Motor neuron (in vitro differentiated cells): ENCODE results near the gene TCP11L2. TPM values are rescaled to one million over a fixed set of nuclear protein-coding genes. Genes with fewer than 3 reads are reported as not detected.
A peak's percentile ranks its signal among the peaks of the same experiment; 100 is the strongest.
"Not testable (repeated sequence)": the region's sequence is repeated elsewhere in the genome, so short reads cannot be mapped to it uniquely, and the experiment has no call there.

Experiments used
- ATAC-seq, 8 experiments: fragments of 200-7000 bp; cut with Tn5 transposase; replicated peaks in 6 of 8; 2 replicates each; pipeline ENCODE4 v1.8.0; 2021; ENCODE audit warnings: mild to moderate bottlenecking in 8 of 8, moderate library complexity in 8 of 8
- H3K27ac ChIP-seq, 2 donors: fragments of 250-450 bp; sonication (Bioruptor Pico); 2 replicates each; pipeline ENCODE4 v1.9.0; 2021; ENCODE audit warnings: antibody characterized with exemption in 2 of 2, mild to moderate bottlenecking in 2 of 2, moderate library complexity in 1 of 2
- H3K4me1 ChIP-seq, 2 donors: fragments of 250-450 bp; sonication (Bioruptor Pico); replicated peaks in 1 of 2; 2 replicates each; pipeline ENCODE4 v1.6.1; 2021; ENCODE audit warnings: antibody characterized with exemption in 2 of 2, mild to moderate bottlenecking in 2 of 2, moderate library complexity in 1 of 2
- H3K4me3 ChIP-seq, 5 donors: fragments of 250-450 bp; sonication (Bioruptor Pico); 2 replicates each; pipeline ENCODE4 v1.9.0; 2021; ENCODE audit warnings: antibody characterized with exemption in 5 of 5, mild to moderate bottlenecking in 5 of 5, moderate library complexity in 4 of 5
- WGBS, 10 experiments: fragments of 450-650 bp; shearing (Covaris generic); methylation state at CpG; one replicate each; pipeline ENCODE4 v1.0.0; 2022; 5-methylcytosine and 5-hydroxymethylcytosine counted together
- in situ Hi-C, 9 experiments: fragments of 400-800 bp; cut with MboI; loops; one replicate each; pipeline ENCODE4 v1.15.0; 2021; ENCODE audit warnings: low sequenced_read_pairs in 9 of 9, low pct_unique_long_range_greater_than_20kb in 2 of 9; ENCODE audit not compliant: unreplicated experiment in 9 of 9
- total RNA-seq, 8 experiments: library from RNA; unstranded; fragments of 300-600 nt; gene quantifications; 2 replicates each; pipeline versions ENCODE4 v1.2.3 to v1.2.4, GENCODE V29; 2022

TCP11L2 gene
- total RNA-seq, 8 experiments from 2014 or later = 6.7 to 43.0 (median 14.2) TPM

DNA sequence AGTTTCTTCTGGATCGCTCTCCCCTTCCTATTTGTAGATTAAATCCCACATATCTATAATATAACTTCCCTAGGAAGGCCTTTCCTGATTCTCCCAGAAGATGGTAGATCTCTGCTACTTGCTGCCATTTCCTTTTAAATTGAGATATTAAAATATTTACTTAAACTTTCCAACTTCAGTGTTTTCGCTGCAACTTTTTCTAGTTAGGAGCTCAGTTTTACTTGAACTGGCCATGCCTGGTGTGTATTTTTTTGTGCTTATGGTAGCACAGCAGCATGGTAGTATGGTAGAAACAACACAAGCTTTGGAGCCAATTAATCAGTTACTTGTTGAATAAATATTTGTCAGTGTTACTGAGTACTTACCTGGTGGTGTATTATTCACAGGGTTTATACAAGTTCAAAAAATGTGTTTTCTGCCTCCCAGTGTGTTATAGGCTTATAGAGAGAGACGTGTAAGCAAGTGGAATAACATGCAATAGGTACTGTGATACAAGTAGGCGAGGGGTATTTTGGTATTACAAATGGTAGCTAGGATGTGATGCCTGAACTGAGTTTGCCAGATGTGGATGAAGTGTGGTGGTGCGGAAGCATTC, 58.0 kb downstream of the TCP11L2 start:
- Histone ChIP-seq H3K4me3 (no peak overlapping the region), H3K4me1 (peaks cover 3 to 4% of the 10 kb centered on the region in 2 donors), H3K27ac (no peak overlapping the region)
- 76 to 100% (median 100%) methylated on average over 1 to 5 of the region's 5 CpGs; no CpG with 5 or more reads in 1 of the 10 experiments for WGBS, 10 experiments
- in situ Hi-C loops = loop anchor here in 2 of 9 experiments (25.0 kb wide), 1 partner anchor 552 kb away; no protein-coding TSS in a partner anchor
- ATAC-seq = no peak

DNA sequence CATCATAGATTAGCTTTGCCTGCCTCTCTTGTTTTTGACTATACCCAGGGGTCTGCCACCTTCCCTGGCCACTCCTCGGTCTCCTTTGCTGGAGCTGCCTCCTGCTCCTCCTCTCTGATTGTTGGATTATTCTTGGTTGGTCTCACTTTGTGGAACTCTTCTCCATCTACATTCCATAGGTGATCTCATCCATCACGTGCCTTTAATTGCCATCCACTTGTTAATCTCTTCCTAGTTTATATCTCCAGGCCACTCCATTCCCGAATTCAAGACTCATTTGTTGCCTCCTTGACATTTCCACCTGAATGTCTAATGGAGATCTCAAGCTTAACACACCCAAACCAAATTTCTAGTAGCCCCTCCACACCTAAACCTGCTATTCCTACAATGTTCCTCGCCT, 60.4 kb downstream of the TCP11L2 start:
- in situ Hi-C loops = loop anchor here in 2 of 9 experiments (25.0 kb wide), 1 partner anchor 549 kb away; no protein-coding TSS in a partner anchor

DNA sequence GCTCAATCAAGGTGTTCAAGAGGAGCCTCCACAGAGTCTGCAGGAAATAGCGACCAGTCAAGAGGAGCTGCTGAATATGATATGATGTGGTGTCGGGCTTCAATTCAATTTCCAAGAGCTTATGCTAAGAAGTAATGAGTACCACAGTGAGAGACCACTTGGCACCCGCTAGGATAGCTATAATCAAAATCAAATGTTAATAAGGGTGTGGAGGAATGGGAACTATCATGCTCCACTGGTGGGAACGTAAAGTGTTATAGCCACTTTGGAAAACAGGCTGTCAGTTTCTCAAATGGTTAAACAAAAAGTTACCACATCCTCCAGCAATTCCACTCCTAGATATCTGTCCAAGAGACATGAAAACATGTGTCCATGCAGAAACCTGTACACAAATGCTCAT, 61.7 kb downstream of the TCP11L2 start:
- no peak overlapping the region for H3K27ac ChIP-seq
- no peaks in the 10 kb centered on the region for H3K4me1 ChIP-seq
- 33 to 100% (median 94%) methylated on average over 1 to 4 of the region's 4 CpGs; no CpG with 5 or more reads in 1 of the 10 experiments for WGBS, 10 experiments
- ATAC-seq = no peak
- in situ Hi-C loops = loop anchor here in 2 of 9 experiments (25.0 kb wide), 1 partner anchor 548 kb away; no protein-coding TSS in a partner anchor
- no peak overlapping the region for H3K4me3 ChIP-seq

More for the DNA sequence above, 60.4 kb downstream of the TCP11L2 start:
- ATAC-seq = no peak
- Histone ChIP-seq H3K4me1 (peaks cover 0 to 3% of the 10 kb centered on the region in 2 donors), H3K27ac (no peak overlapping the region), H3K4me3 (no peak overlapping the region)
- WGBS, 10 experiments = 75 to 100% (median 90%) methylated on average over 1 to 4 of the region's 4 CpGs

DNA sequence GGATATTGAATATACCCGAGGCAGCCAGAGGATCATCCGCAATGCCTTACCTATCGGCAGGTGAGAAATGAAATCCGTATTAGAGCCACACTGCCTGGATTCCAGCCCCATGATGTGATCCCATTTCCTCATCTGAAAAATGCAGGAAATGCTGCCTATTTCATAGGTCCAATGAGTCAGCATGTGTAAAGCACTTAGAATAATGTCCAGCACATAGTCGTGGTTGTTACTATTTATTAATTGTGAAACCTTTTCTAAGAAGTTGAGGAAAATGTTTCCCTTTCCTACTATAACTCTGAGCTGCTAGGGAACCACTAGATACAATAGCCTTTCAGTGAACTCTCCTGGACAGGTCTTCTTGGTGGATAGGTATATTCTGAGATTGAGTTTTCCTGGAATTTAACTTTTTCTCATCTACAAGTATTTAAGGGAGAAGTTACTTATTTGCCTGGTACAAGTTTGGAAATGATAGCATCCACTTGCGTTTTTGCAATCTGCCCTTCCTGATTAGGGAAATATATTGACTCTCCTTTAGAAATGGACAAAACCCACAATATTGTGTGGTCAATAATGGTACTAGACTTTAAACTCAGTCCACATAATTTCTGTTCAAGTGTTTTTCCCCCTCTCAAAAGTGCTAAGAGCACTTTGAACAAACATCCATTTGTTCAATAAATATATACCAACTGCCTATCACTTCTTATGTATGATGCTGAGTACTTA, 67.3 kb downstream of the TCP11L2 start:
- Histone ChIP-seq H3K4me3 (no peak overlapping the region), H3K4me1 (no peaks in the 10 kb centered on the region), H3K27ac (no peak overlapping the region)
- 0 to 100% (median 85%) methylated on average over 1 to 6 of the region's 6 CpGs; no CpG with 5 or more reads in 2 of the 10 experiments for WGBS, 10 experiments
- in situ Hi-C loops = loop anchor here in 2 of 9 experiments (25.0 kb wide), 1 partner anchor 543 kb away; no protein-coding TSS in a partner anchor
- peak in 2 of 8 experiments; percentile 80 to 94 for ATAC-seq

DNA sequence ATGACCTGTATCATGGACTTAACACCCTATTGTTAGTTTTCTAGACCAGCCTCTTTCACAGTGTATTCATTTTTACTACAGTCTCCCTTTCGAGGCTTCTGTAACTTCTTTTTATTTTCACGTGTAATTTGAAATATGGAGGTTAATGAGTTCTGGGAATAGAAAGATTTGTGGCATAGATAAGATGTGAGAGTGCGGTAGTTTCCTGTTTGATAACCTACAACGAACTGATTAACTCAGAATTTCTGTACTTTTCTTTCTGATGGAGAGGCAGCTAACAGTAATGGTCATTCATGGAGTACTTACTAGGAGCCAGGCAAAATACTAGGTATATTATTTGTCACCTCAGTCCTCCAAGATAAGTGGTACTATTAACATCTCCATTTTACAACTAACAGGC, 76.3 kb downstream of the TCP11L2 start:
- Histone ChIP-seq H3K27ac (no peak overlapping the region), H3K4me3 (no peak overlapping the region), H3K4me1 (no peaks in the 10 kb centered on the region)
- in situ Hi-C loops = loop anchor here in 6 of 9 experiments (25.0 kb wide), 3 partner anchors 209 to 534 kb away; partner anchors contain the start of gene RFX4 (in 1 of the 6)
- no peak for ATAC-seq
- WGBS, 10 experiments = 72 to 100% (median 96%) methylated on average over 3 to 4 of the region's 4 CpGs; no CpG with 5 or more reads in 2 of the 10 experiments

DNA sequence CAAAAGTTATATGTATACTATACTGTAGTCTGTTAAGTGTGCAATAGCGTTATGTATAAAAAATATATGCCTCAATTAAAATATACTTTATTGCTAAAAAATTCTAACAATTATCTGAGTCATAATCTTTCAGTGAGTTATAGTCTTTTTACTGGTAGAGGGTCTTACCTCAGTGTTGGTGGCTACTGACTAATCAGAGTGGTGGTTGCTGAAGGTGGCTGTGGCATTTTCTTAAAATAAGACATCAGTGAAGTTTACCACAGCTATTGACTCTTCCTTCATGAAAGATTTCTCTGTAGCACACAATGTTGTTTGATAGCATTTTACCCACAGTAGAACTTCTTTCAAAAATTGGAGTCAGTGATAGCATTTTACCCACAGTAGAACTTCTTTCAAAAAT, 78.4 kb downstream of the TCP11L2 start:
- no peak for ATAC-seq
- Histone ChIP-seq H3K4me3 (no peak overlapping the region), H3K27ac (no peak overlapping the region), H3K4me1 (no peaks in the 10 kb centered on the region)
- WGBS, 10 experiments = 80 to 100% (median 100%) methylated on average over 1 of the region's 1 CpG; no CpG with 5 or more reads in 1 of the 10 experiments
- in situ Hi-C loops = loop anchor here in 7 of 9 experiments (10.0 to 25.0 kb wide), 5 partner anchors 206 to 544 kb away; partner anchors contain the start of gene RFX4 (in 1 of the 7)

DNA sequence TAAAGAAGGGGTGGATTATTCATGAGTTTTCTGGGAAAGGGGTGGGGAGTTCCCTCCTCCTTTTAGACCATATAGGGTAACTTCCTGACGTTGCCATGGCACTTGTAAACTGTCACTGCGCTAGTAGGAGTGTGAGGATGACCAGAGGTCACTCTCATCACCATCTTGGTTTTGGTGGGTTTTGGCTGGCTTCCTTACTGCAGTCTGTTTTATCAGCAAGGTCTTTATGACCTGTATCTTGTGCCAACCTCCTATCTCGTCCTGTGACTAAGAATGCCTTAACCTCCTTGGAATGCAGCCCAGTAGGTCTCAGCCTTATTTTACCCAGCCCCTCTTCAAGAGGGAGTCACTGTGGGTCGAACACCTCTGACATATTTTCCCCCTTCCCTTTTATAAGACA, 79.3 kb downstream of the TCP11L2 start:
- H3K4me1 ChIP-seq, H3K27ac ChIP-seq, H3K4me3 ChIP-seq, ATAC-seq: not testable (repeated sequence)
- in situ Hi-C loops = loop anchor here in 7 of 9 experiments (10.0 to 25.0 kb wide), 5 partner anchors 205 to 543 kb away; partner anchors contain the start of gene RFX4 (in 1 of the 7)
- WGBS, 10 experiments = 60 to 92% (median 85%) methylated on average over 1 to 4 of the region's 4 CpGs; no CpG with 5 or more reads in 4 of the 10 experiments

DNA sequence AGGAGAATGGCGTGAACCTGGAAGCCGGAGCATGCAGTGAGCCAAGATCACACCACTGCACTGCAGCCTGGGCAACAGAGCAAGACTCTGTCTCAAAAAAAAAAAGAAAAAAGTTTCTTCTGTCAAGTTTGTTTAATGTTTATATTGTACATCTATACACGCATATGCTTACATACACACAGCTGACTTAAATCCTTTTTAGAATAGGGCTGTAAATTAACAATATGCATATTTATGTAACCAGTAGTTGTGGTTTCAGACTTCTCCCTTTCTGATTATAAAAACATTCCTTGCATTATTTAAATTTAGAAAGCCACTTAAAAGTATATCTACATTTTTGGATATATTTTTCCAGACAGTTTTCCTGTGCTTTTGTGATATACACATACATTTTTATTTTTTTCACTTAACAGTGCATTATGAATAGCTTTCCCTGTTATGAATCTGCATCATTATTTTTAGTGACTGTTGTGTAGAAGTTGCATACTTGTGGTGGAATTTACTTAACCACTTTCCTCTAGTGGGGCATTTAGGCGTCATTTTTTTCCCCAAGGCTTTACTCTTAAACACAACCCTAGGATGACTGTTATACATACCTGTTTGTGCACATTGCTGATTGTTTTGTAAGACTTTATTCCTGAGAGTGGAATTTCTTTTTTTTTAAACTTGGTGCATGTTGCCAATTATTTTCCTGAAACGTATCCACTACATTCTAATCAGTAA, 84.4 kb downstream of the TCP11L2 start:
- peak in 3 of 8 experiments; percentile 54 to 88 (median 72) for ATAC-seq
- no peak overlapping the region for H3K27ac ChIP-seq
- no peak overlapping the region for H3K4me3 ChIP-seq
- peaks cover 0 to 16% of the 10 kb centered on the region in 2 donors for H3K4me1 ChIP-seq
- 5 to 100% (median 86%) methylated on average over 2 to 5 of the region's 5 CpGs; no CpG with 5 or more reads in 1 of the 10 experiments for WGBS, 10 experiments
- in situ Hi-C loops = loop anchor here in 7 of 9 experiments (10.0 to 25.0 kb wide), 5 partner anchors 200 to 538 kb away; partner anchors contain the start of gene RFX4 (in 1 of the 7)

DNA sequence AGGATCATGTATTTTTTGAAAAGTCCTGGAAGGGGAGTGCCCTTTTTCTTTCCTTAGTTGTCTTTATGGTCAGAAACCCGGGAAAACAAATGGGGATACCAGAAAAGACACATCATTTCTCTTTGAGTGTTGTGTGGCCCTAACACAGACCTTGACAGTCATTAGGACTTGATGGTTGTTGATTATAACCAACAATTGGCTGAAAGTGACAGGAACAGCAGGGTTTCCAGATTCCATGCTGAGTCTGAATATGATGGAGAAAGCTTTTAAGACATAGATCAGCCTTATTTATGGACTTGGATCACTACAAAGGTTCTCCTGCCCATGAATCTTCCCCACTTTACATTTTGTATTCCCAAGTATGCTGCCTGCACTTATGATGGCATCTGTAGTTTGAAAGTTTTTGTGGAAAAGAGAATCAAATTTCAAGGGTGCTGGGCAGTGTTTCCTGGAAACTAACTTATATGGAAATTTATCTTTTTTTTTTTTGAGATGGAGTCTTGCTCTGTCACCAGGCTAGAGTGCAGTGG, 85.4 kb downstream of the TCP11L2 start:
- Histone ChIP-seq H3K4me1 (peaks cover 0 to 16% of the 10 kb centered on the region in 2 donors), H3K4me3 (no peak overlapping the region), H3K27ac (no peak overlapping the region)
- peak in 1 of 8 experiments; percentile 56 for ATAC-seq
- in situ Hi-C loops = loop anchor here in 7 of 9 experiments (10.0 to 25.0 kb wide), 5 partner anchors 199 to 537 kb away; partner anchors contain the start of gene RFX4 (in 1 of the 7)
- 0 to 100% (median 17%) methylated on average over 1 of the region's 1 CpG; no CpG with 5 or more reads in 5 of the 10 experiments for WGBS, 10 experiments

DNA sequence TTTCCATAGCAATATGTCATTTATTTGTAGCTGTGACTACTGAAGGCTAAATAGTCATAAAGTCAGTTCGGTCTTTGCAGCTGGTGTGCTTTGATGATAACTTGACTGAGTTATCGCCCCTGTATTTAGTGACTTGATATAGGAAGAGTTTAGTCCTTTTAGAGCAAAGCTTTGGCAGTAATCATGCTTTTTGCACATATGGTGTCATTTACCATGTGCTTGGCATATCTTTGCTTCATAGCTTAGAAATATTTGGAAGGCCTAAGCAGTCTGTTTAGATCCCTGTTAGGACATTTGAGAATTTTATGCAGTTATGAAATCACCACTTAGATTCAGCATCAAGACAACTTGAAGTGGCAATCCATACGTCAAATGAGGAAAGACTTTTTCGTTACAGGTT, 86.6 kb downstream of the TCP11L2 start:
- Histone ChIP-seq H3K27ac (no peak overlapping the region), H3K4me3 (no peak overlapping the region), H3K4me1 (peaks cover 0 to 16% of the 10 kb centered on the region in 2 donors)
- in situ Hi-C loops = loop anchor here in 7 of 9 experiments (10.0 to 25.0 kb wide), 5 partner anchors 198 to 536 kb away; partner anchors contain the start of gene RFX4 (in 1 of the 7)
- ATAC-seq = peak in 1 of 8 experiments; percentile 31
- 71 to 100% (median 91%) methylated on average over 2 to 4 of the region's 4 CpGs; no CpG with 5 or more reads in 3 of the 10 experiments for WGBS, 10 experiments

DNA sequence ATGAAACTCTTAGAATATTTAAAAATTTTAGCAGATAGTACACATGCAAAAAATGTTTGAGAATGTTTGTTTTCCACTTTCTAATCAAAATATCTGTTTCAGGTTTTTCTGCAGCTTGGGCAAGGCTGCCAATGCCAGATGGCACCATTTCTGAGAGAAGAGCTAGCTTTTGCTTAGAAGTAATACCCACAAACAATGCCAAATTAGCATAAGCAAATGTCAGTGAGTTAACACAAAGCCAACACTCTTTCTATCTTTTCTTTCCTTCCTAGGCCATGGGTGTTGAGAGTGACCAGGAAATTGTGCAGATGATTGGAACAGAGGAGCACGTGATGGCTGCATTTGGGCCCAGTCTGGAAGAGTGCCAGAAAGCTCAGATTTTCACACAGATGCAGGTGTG, 90.2 kb downstream of the TCP11L2 start:
- in situ Hi-C loops = loop anchor here in 6 of 9 experiments (25.0 kb wide), 3 partner anchors 195 to 520 kb away; partner anchors contain the start of gene RFX4 (in 1 of the 6)
- Histone ChIP-seq H3K4me3 (no peak overlapping the region), H3K4me1 (peaks cover 0 to 14% of the 10 kb centered on the region in 2 donors), H3K27ac (no peak overlapping the region)
- ATAC-seq = peak in 4 of 8 experiments; percentile 31 to 82 (median 66)
- 40 to 100% (median 80%) methylated on average over 1 of the region's 1 CpG; no CpG with 5 or more reads in 4 of the 10 experiments for WGBS, 10 experiments
